HFF-Myc (cell line): ENCODE measurements around the gene PTPRCAP.

Experiments
- DNase-seq: peaks from one replicate; pipeline ENCODE4 v3.0.0-alpha.2; 2011; ENCODE audit warnings: low read depth; ENCODE audit errors: extremely low read depth
- H3K4me3 ChIP-seq: replicated peaks from 2 replicates; pipeline ENCODE4 v1.5.1; 2011; ENCODE audit warnings: low read depth, mild to moderate bottlenecking, control low read depth, low read length
- CTCF ChIP-seq: IDR thresholded peaks from 2 replicates; pipeline ENCODE4 v1.5.1; 2012; ENCODE audit warnings: mild to moderate bottlenecking, low read depth, low read length, control low read depth; ENCODE audit errors: missing control alignments

Gene PTPRCAP

GRCh38 chr11:67416416-67417335 lies 20.8 kb downstream of the PTPRCAP start:
- H3K4me3 ChIP-seq: no peak overlapping the region
- DNase-seq: no peak
- no peak for TF ChIP-seq CTCF

- no peak for TF ChIP-seq CTCF
- H3K4me3 ChIP-seq: no peak within 1 kb of the TSS
- DNase-seq: no peak
Measured at GRCh38 chr11:67415501-67416304, 21.8 kb downstream of the PTPRCAP start, which contains the start of gene CARNS1. Gene CARNS1, plus strand, starts transcription at chr11:67415678. Its CDS starts 522 bp downstream, at chr11:67416200.

- no peak for TF ChIP-seq CTCF
- no peak for DNase-seq
- no peak overlapping the region for H3K4me3 ChIP-seq
Measured at GRCh38 chr11:67413266-67413849, 24.1 kb downstream of the PTPRCAP start.

- no peak for DNase-seq
- TF ChIP-seq CTCF: no peak
Measured at GRCh38 chr11:67412495-67413179, 24.8 kb downstream of the PTPRCAP start.

GRCh38 chr11:67411785-67412152 lies 25.7 kb downstream of the PTPRCAP start:
- no peak for DNase-seq
- TF ChIP-seq CTCF: no peak

More at GRCh38 chr11:67412495-67413179, 24.8 kb downstream of the PTPRCAP start:
- H3K4me3 ChIP-seq: no peak overlapping the region

More at GRCh38 chr11:67411785-67412152, 25.7 kb downstream of the PTPRCAP start:
- H3K4me3 ChIP-seq: no peak overlapping the region
